ENCODE measurements around the gene TMEM9.

TMEM9 gene

DNA sequence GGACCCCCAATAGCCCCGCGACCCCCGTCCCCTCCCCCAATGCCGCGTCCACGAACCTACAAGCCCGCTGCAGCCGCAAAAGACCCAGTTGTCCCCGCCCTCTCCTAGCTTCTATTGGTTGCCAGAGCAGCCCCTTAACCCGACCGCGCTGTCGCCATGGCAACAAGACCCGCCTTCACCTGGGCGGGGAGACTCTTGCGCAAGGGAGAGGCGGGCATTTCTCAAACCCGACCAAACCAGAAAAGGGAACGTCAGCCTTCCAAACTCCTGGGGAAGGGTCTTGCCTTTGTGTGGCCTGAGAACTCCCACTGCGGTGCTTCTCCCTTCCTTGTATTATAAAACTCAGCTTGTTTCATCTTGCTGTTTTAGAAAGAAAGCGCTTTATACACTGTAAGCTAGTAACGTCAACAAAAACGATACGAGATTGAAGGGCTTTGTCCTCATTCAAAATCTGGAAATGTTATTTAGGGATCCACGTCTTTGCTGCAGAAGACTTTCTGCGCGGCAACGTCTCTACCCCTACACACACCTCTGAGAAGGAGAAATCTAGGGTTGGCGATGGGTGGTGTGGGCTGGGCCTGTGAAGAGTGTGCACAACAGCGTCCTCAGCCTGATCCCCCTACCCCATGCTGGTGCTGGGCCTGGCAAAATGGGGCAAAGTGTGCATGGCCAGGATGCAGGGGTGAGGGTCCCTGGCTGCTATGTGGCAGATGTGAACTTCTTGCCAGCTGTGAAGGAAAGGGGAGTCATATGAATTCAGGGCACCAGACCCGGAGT is at the start of gene TMEM9:
Gene TMEM9 (minus strand): TSS at position 86 of the 777 bp plus-strand sequence. CDS start 551 bp downstream, outside the sequence.
- DNase-seq (ENCODE audit: low read depth): peak; percentile 99

- no peak for DNase-seq (ENCODE audit: low read depth)
Observed at GRCh38 chr1:201198598-201198997, 44.3 kb upstream of the TMEM9 start.

GRCh38 chr1:201194046-201194445 is 39.8 kb upstream of the TMEM9 start:
- DNase-seq (ENCODE audit: low read depth): no peak

DNA sequence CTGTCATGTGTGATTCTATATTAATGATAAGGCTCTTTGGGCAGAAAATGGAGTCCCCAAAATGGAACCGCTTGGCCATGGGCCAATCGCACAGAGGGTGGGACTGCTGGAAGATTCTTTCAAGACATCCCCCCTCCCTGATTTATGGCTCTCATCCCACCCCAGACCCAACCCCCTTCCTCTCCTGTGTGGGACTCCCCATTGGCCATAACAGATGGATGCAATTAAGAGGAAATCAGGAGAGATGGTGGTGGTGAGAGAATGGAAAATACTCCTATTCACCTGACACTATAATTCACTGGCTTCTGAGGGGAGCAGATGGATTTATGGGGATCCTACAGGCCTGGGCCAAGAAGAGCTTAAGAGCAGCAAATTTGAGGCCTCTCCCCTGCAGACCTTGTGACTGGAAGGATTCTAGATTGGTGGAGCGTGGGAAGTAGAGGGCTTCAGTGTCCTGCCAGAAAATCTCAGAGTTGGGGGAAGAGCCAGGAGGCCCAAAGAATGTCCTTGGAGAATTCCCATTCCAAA is 38.1 kb upstream of the TMEM9 start:
- no peak for DNase-seq (ENCODE audit: low read depth)

DNA sequence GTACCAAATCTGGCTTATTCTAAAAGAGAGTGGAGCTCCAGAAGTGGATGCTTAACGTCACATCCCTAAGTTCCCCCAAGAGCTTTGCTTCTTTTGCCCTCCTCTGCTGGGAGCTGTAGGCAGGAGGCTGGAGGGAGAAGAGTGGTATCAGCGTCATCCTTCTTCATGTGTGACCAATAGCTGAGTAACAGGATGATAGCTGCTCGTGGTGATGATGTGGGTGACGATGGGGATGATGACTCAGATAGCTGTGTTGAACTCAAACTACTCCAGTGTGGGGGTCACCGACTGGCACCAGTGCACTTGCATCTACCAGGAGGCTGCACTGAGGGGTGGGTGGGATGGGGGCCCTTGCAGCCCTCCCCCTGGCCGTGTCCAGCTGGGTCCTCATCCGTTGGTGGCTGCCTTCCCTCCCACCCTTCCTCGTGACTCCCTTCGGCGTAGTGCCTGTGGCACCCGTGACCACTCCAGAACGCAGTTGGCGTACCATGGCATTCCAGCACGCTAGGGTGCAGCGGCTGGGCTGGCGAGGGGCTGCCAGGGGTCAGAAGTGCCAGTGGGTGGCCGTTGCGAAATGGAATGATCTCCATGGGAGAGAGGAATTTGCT is 37.5 kb upstream of the TMEM9 start:
- DNase-seq (ENCODE audit: low read depth): no peak

DNA sequence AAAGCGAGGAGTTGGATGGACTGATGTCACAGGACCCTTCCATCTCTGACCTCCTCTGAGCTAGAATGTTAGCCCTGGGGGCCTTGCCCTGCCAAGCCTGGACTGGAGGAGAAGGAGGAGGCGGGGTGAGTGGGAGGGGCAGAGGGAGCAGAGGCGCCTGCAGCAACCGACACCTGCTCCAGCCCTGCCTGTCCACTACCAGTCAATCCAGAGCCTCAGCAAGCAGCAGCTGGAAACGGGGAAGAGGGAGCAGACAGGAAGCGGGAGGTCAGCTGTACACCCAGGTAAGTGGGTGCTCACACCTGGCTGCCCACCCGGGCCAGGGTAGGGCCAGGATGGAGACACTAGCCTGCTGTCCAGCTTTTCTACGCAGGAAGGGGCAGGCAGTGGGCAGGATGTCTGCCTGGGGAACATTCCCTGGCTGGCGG is 36.4 kb upstream of the TMEM9 start, which contains the start of gene IGFN1:
Gene IGFN1 (plus strand): TSS at position 201 of the 428 bp plus-strand sequence. CDS start 2,470 bp downstream, outside the sequence.
- no peak for DNase-seq (ENCODE audit: low read depth)

GRCh38 chr1:201190005-201190404 is 35.7 kb upstream of the TMEM9 start:
- DNase-seq (ENCODE audit: low read depth): no peak

DNA sequence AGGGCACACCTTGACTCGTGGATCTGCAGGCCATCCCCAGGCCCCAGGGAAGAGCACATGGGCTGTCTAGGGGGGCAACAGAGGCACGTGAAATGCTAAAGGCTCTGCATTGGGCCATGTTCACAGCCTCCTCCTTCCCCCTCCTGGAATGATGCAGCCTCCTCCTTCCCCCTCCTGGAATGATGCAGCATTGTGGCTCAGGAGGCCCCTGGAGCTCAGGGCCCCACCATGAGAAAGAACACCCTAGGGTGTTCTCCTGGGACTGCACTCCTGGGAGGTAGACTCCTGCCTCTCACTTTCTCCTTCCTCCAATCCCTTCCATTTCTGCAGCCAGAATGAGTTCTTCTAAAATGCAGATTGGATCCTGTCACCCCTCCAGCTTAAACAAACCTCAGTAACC is 34.8 kb upstream of the TMEM9 start:
- DNase-seq (ENCODE audit: low read depth): no peak

- DNase-seq (ENCODE audit: low read depth): no peak
Observed at GRCh38 chr1:201186192-201186591, 31.9 kb upstream of the TMEM9 start.

GRCh38 chr1:201185527-201186128 is 31.4 kb upstream of the TMEM9 start:
- DNase-seq (ENCODE audit: low read depth): no peak

GRCh38 chr1:201185123-201185453 is 30.8 kb upstream of the TMEM9 start:
- no peak for DNase-seq (ENCODE audit: low read depth)

- DNase-seq (ENCODE audit: low read depth): no peak
Observed at GRCh38 chr1:201184307-201185122, 30.2 kb upstream of the TMEM9 start.

DNA sequence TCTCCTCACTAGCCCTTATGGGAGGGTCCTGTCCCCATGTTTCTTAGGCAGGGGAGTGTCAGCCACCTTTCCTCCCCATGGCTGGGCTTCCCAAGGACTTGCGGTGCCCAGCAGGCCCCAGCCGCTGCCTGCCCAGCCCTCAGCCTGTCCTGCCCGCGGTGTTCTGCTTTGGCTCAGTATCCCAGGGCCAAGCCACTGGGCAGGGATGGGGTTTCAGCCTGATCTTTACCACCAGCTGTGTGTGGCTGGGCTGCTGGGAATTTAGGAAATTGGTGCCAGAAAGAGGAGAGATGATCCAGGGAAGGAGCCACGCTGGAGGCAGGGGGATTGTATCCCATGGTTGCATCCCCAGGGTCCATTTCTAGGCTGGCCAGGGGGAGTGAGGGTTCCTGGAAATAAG is 29.5 kb upstream of the TMEM9 start:
- DNase-seq (ENCODE audit: low read depth): no peak

DNA sequence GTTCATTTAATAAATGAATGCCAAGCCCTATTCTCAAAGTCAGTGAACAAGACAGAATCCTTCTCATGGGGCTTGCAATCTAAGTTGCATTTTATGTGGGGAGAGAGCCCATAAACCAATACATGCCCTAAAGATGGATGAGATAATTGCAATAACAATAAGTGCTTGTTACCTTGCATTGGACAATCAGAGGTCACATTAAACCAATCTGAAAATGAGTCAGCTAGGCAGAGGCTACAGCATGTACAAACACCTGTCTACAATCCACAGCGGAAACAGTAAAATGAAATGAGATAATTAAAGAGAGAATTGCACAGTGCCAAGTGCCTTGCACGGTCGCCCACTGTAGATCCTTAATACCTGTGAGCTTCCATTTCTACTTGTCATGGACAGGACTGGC is 28.9 kb upstream of the TMEM9 start:
- no peak for DNase-seq (ENCODE audit: low read depth)

DNA sequence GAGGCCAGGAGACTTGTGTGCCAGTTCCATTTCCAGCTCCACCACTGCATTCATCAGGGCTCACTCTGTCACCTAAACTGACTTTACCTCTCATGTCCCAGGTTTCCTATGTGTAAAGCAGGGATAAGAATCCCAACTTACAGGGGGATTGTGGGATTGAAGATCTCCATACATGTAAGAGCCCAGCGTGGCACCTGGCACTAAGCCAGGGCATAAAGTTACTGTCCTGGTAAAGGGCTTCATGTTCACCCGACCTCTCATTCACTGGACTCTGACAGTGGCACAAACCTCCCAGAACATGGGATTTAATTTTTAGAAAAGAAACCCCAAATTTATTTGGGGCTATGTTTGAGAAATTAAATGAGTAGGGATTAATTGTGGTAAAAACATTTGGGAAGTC is 27.5 kb upstream of the TMEM9 start:
- no peak for DNase-seq (ENCODE audit: low read depth)

DNA sequence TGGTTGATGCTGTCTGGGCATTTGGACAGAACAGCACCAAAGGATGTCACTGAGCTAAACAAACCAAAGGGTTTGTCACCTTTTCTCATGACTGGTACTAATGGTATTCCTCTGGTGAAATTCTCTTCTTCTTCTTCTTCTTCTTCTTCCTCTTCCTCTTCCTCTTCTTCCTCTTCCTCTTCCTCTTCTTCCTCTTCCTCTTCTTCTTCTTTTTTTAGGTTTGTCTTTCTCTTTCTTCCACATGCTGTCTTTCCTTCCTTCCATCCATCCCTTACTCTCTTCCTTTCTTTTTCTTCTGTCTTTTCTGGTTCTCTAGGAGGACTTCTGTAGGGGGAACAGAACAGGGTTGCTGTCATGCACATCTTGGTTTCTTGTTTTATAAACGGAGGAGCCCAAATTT is 27.0 kb upstream of the TMEM9 start:
- DNase-seq (ENCODE audit: low read depth): no peak

GRCh38 chr1:201180901-201181300 is 26.6 kb upstream of the TMEM9 start:
- no peak for DNase-seq (ENCODE audit: low read depth)

- no peak for DNase-seq (ENCODE audit: low read depth)
Observed at GRCh38 chr1:201180141-201180540, 25.9 kb upstream of the TMEM9 start.

DNA sequence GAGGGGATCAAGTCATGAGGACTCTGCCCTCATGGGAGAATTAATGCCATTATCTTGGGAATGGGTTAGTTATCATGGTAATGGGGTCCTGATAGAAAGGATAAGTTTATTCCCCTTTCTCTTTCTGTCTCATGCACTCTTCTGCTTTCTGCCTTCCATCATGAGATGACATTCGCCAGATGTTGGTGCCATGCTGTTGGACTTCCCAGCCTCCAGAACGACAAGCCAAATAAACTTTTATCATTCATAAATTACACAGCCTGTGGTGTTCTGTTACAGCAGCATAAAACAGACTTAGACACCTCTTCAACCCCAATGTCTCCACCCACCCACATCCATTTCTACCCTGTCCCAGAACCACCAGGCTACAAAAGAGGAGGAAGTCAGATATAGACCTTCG is 24.4 kb upstream of the TMEM9 start:
- DNase-seq (ENCODE audit: low read depth): no peak

- no peak for DNase-seq (ENCODE audit: low read depth)
Observed at GRCh38 chr1:201176940-201177339, 22.7 kb upstream of the TMEM9 start.

- no peak for DNase-seq (ENCODE audit: low read depth)
Observed at GRCh38 chr1:201175820-201176500, 21.7 kb upstream of the TMEM9 start.

DNA sequence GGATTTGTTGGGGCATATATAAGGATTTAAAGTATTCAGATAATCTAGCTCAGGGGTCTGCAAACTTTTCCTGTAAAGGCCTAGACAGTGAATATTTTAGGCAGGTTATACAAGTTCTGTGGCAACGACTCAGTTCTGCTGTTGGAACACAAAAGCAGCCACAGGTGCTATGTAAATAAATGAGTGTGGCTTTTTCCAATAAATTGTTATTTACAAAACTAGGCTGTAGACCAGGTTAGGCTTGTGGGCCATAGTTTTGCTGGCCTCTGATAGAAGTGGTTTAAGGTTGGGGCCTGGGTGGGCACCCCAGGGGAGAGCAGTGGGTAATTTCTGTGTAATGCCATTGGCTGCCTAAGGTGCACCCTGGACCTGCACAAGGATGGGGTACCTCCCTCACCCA is 19.5 kb upstream of the TMEM9 start:
- DNase-seq (ENCODE audit: low read depth): no peak
